ENCODE results near the gene FAM241B. TPM values are rescaled to one million over a fixed set of nuclear protein-coding genes. Genes with fewer than 3 reads are reported as not detected.
A peak's percentile ranks its signal among the peaks of the same experiment; 100 is the strongest.

The FAM241B gene
- total RNA-seq, 2 experiments from 2014 or later, result 5.4 to 6.1 TPM

GRCh38 chr10:69652111-69652856 lies 22.2 kb downstream of the FAM241B start:
- Mint-ChIP-seq H3K27me3 (ENCODE audit: low read depth) (peaks cover 5% of the 10 kb centered on the region), H3K4me3 (no peak overlapping the region), H3K36me3 (ENCODE audit: low read depth) (peaks cover 3% of the 10 kb centered on the region), H3K4me1 (ENCODE audit: low read depth) (peaks cover 33% of the 10 kb centered on the region), H3K9me3 (ENCODE audit: insufficient read depth) (no peaks in the 10 kb centered on the region), H3K27ac (peak overlapping the region; percentile 74)
- DNase-seq (no peak), ATAC-seq (peak; percentile 7)
- POLR2A ChIA-PET, result no interaction called here
- CTCF ChIA-PET, result interaction anchor here (1.0 to 1.9 kb wide), 2 partner anchors 17 to 137 kb away, joined by 3 to 4 read pairs; no protein-coding TSS in a partner anchor

GRCh38 chr10:69652857-69653199 lies 22.8 kb downstream of the FAM241B start:
- Mint-ChIP-seq H3K36me3 (ENCODE audit: low read depth) (peaks cover 3% of the 10 kb centered on the region), H3K9me3 (ENCODE audit: insufficient read depth) (no peaks in the 10 kb centered on the region), H3K4me1 (ENCODE audit: low read depth) (peaks cover 33% of the 10 kb centered on the region), H3K4me3 (no peak overlapping the region), H3K27me3 (ENCODE audit: low read depth) (peaks cover 10% of the 10 kb centered on the region), H3K27ac (no peak overlapping the region)
- ATAC-seq (no peak), DNase-seq (no peak)
- POLR2A ChIA-PET, result no interaction called here
- CTCF ChIA-PET, result interaction anchor here (1.0 to 1.9 kb wide), 2 partner anchors 65 to 137 kb away, joined by 3 to 4 read pairs; no protein-coding TSS in a partner anchor

GRCh38 chr10:69653561-69653960 lies 23.5 kb downstream of the FAM241B start:
- POLR2A ChIA-PET, result no interaction called here
- Mint-ChIP-seq H3K27me3 (ENCODE audit: low read depth) (peaks cover 14% of the 10 kb centered on the region), H3K9me3 (ENCODE audit: insufficient read depth) (no peaks in the 10 kb centered on the region), H3K36me3 (ENCODE audit: low read depth) (peaks cover 3% of the 10 kb centered on the region), H3K27ac (no peak overlapping the region), H3K4me1 (ENCODE audit: low read depth) (peaks cover 33% of the 10 kb centered on the region), H3K4me3 (no peak overlapping the region)
- DNase-seq (no peak), ATAC-seq (no peak)
- CTCF ChIA-PET, result interaction anchor here (1.0 to 1.9 kb wide), 2 partner anchors 64 to 138 kb away, joined by 3 to 4 read pairs; no protein-coding TSS in a partner anchor

- ChIA-PET CTCF (interaction anchor here (1.2 to 1.5 kb wide), 2 partner anchors 140 to 259 kb away, joined by 3 to 4 read pairs; no protein-coding TSS in a partner anchor), POLR2A (no interaction called here)
- ATAC-seq, result no peak
- Mint-ChIP-seq H3K27me3 (ENCODE audit: low read depth) (peaks cover 18% of the 10 kb centered on the region), H3K9me3 (ENCODE audit: insufficient read depth) (no peaks in the 10 kb centered on the region), H3K36me3 (ENCODE audit: low read depth) (peaks cover 3% of the 10 kb centered on the region), H3K27ac (no peak overlapping the region), H3K4me3 (no peak overlapping the region), H3K4me1 (ENCODE audit: low read depth) (peaks cover 26% of the 10 kb centered on the region)
- no peak for DNase-seq
Measured at GRCh38 chr10:69655124-69655867, 25.2 kb downstream of the FAM241B start.

- ChIA-PET CTCF (no interaction called here), POLR2A (no interaction called here)
- no peak overlapping the region for H3K27ac Mint-ChIP-seq
- H3K27me3 Mint-ChIP-seq (ENCODE audit: low read depth), result peaks cover 23% of the 10 kb centered on the region
- DNase-seq, result no peak
- no peak overlapping the region for H3K4me3 Mint-ChIP-seq
- H3K36me3 Mint-ChIP-seq (ENCODE audit: low read depth), result peaks cover 3% of the 10 kb centered on the region
- no peaks in the 10 kb centered on the region for H3K9me3 Mint-ChIP-seq (ENCODE audit: insufficient read depth)
- peaks cover 19% of the 10 kb centered on the region for H3K4me1 Mint-ChIP-seq (ENCODE audit: low read depth)
- no peak for ATAC-seq
Measured at GRCh38 chr10:69655868-69656555, 26.0 kb downstream of the FAM241B start.

- Mint-ChIP-seq H3K36me3 (ENCODE audit: low read depth) (peaks cover 3% of the 10 kb centered on the region), H3K27me3 (ENCODE audit: low read depth) (peaks cover 23% of the 10 kb centered on the region), H3K4me1 (ENCODE audit: low read depth) (peaks cover 13% of the 10 kb centered on the region), H3K27ac (no peak overlapping the region), H3K4me3 (no peak overlapping the region), H3K9me3 (ENCODE audit: insufficient read depth) (no peaks in the 10 kb centered on the region)
- ChIA-PET POLR2A (no interaction called here), CTCF (no interaction called here)
- DNase-seq, result no peak
- no peak for ATAC-seq
Measured at GRCh38 chr10:69656742-69657269, 26.8 kb downstream of the FAM241B start.

- no peak for DNase-seq
- no peak for ATAC-seq
- Mint-ChIP-seq H3K27me3 (ENCODE audit: low read depth) (peaks cover 23% of the 10 kb centered on the region), H3K4me1 (ENCODE audit: low read depth) (peaks cover 10% of the 10 kb centered on the region), H3K4me3 (no peak overlapping the region), H3K9me3 (ENCODE audit: insufficient read depth) (no peaks in the 10 kb centered on the region), H3K36me3 (ENCODE audit: low read depth) (peaks cover 3% of the 10 kb centered on the region), H3K27ac (no peak overlapping the region)
- ChIA-PET CTCF (interaction anchor here (1.0 kb wide), 1 partner anchor 28 kb away, joined by 3 read pairs; no protein-coding TSS in a partner anchor), POLR2A (no interaction called here)
Measured at GRCh38 chr10:69657430-69657829, 27.4 kb downstream of the FAM241B start.

- ChIA-PET POLR2A (no interaction called here), CTCF (interaction anchor here (1.0 kb wide), 1 partner anchor 28 kb away, joined by 3 read pairs; no protein-coding TSS in a partner anchor)
- Mint-ChIP-seq H3K36me3 (ENCODE audit: low read depth) (peaks cover 3% of the 10 kb centered on the region), H3K4me1 (ENCODE audit: low read depth) (peaks cover 8% of the 10 kb centered on the region), H3K4me3 (no peak overlapping the region), H3K27me3 (ENCODE audit: low read depth) (peaks cover 23% of the 10 kb centered on the region), H3K27ac (no peak overlapping the region), H3K9me3 (ENCODE audit: insufficient read depth) (no peaks in the 10 kb centered on the region)
- ATAC-seq, result no peak
- no peak for DNase-seq
Measured at GRCh38 chr10:69657866-69658265, 27.8 kb downstream of the FAM241B start.

GRCh38 chr10:69659241-69660038 lies 29.4 kb downstream of the FAM241B start:
- no peaks in the 10 kb centered on the region for H3K36me3 Mint-ChIP-seq (ENCODE audit: low read depth)

GRCh38 chr10:69660296-69660695 lies 30.2 kb downstream of the FAM241B start:
- Mint-ChIP-seq H3K4me3 (no peak overlapping the region), H3K4me1 (ENCODE audit: low read depth) (peaks cover 4% of the 10 kb centered on the region), H3K27me3 (ENCODE audit: low read depth) (peaks cover 22% of the 10 kb centered on the region), H3K36me3 (ENCODE audit: low read depth) (no peaks in the 10 kb centered on the region), H3K27ac (no peak overlapping the region), H3K9me3 (ENCODE audit: insufficient read depth) (no peaks in the 10 kb centered on the region)
- ChIA-PET POLR2A (interaction anchor here (0.7 kb wide), 1 partner anchor 18 kb away, joined by 3 read pairs; no protein-coding TSS in a partner anchor), CTCF (interaction anchor here (2.0 kb wide), 1 partner anchor 15 kb away, joined by 10 read pairs; no protein-coding TSS in a partner anchor)
- ATAC-seq (no peak), DNase-seq (no peak)

More at GRCh38 chr10:69659241-69660038, 29.4 kb downstream of the FAM241B start:
- ATAC-seq (no peak), DNase-seq (no peak)
- no peak overlapping the region for H3K27ac Mint-ChIP-seq
- ChIA-PET POLR2A (no interaction called here), CTCF (interaction anchor here (0.7 kb wide), 1 partner anchor 56 kb away, joined by 3 read pairs; no protein-coding TSS in a partner anchor)
- peaks cover 4% of the 10 kb centered on the region for H3K4me1 Mint-ChIP-seq (ENCODE audit: low read depth)
- no peaks in the 10 kb centered on the region for H3K9me3 Mint-ChIP-seq (ENCODE audit: insufficient read depth)
- H3K27me3 Mint-ChIP-seq (ENCODE audit: low read depth), result peaks cover 23% of the 10 kb centered on the region
- H3K4me3 Mint-ChIP-seq, result no peak overlapping the region
